Epithelial cell of esophagus (primary cell): ENCODE measurements around the gene MARCHF4.

Experiments used
- DNase-seq: peaks from one replicate; pipeline ENCODE4 v3.0.0; 2010; ENCODE audit warnings: low read depth
- H3K4me3 ChIP-seq: 2 replicates; pipeline ENCODE4 v1.5.1; 2011; ENCODE audit warnings: mild to moderate bottlenecking, low read length, control low read depth
- CTCF ChIP-seq: IDR thresholded peaks from 2 replicates; pipeline ENCODE4 v1.5.1; 2011; ENCODE audit warnings: low read depth, mild to moderate bottlenecking, low read length, control low read depth, inconsistent platforms; ENCODE audit not compliant: insufficient read depth; ENCODE audit errors: missing control alignments

Gene MARCHF4

GRCh38 chr2:216328347-216328746 lies 43.9 kb downstream of the MARCHF4 start:
- peak; percentile 43 for TF ChIP-seq CTCF
- DNase-seq = peak; percentile 45

GRCh38 chr2:216327447-216327935 lies 44.8 kb downstream of the MARCHF4 start:
- no peak for TF ChIP-seq CTCF
- peak; percentile 16 for DNase-seq
- no peak overlapping the region for H3K4me3 ChIP-seq

More at GRCh38 chr2:216328347-216328746, 43.9 kb downstream of the MARCHF4 start:
- no peak overlapping the region for H3K4me3 ChIP-seq
